Measurements from ENCODE around the gene AP4E1. TPM values are rescaled to one million over a fixed set of nuclear protein-coding genes. Genes with fewer than 3 reads are reported as not detected.
A peak's percentile ranks its signal among the peaks of the same experiment; 100 is the strongest.

The AP4E1 gene
- total and polyA plus RNA-seq, 8 donors: 8.9 to 11.6 (median 9.3) TPM

GRCh38 chr15:51049081-51049480, 140.6 kb downstream of the AP4E1 start:
- no peaks in the 10 kb centered on the region for H3K9me3 ChIP-seq
- no peaks in the 10 kb centered on the region for H3K36me3 ChIP-seq
- peaks cover 5 to 6% of the 10 kb centered on the region in 2 donors for H3K4me1 ChIP-seq
- TF ChIP-seq CTCF (IDR thresholded peaks at IDR 0.05): no peak
- no peaks in the 10 kb centered on the region for H3K27me3 ChIP-seq
- no peak overlapping the region for H3K27ac ChIP-seq
- ATAC-seq: no peak
- intact Hi-C loops (cut with DNase I): no loop called here
- no peak for DNase-seq
- no peak overlapping the region for H3K4me3 ChIP-seq

GRCh38 chr15:51051776-51052175, 143.3 kb downstream of the AP4E1 start:
- Histone ChIP-seq H3K27me3 (no peaks in the 10 kb centered on the region), H3K4me3 (no peak overlapping the region), H3K36me3 (no peaks in the 10 kb centered on the region), H3K27ac (no peak overlapping the region), H3K4me1 (peaks cover 5 to 6% of the 10 kb centered on the region in 2 donors), H3K9me3 (no peaks in the 10 kb centered on the region)
- DNase-seq (peak in 3 of 4 donors; percentile 26 to 58 (median 43)), ATAC-seq (peak; percentile 81)
- TF ChIP-seq CTCF (IDR thresholded peaks at IDR 0.05): no peak
- intact Hi-C loops (cut with DNase I): loop anchor here in 1 of 2 donors (10.0 kb wide), 1 partner anchor 77 kb away; no protein-coding TSS in a partner anchor

- Histone ChIP-seq H3K4me3 (no peak overlapping the region), H3K27ac (no peak overlapping the region), H3K9me3 (no peaks in the 10 kb centered on the region), H3K4me1 (no peaks in the 10 kb centered on the region), H3K36me3 (no peaks in the 10 kb centered on the region), H3K27me3 (no peaks in the 10 kb centered on the region)
- ATAC-seq (no peak), DNase-seq (no peak)
- TF ChIP-seq CTCF (IDR thresholded peaks at IDR 0.05): no peak
- intact Hi-C loops (cut with DNase I): loop anchor here in 1 of 2 donors (10.0 kb wide), 1 partner anchor 79 kb away; no protein-coding TSS in a partner anchor
These were observed 145.1 kb downstream of the AP4E1 start for GRCh38 chr15:51053571-51053970.

- Histone ChIP-seq H3K9me3 (no peaks in the 10 kb centered on the region), H3K27ac (no peak overlapping the region), H3K36me3 (no peaks in the 10 kb centered on the region), H3K4me1 (no peaks in the 10 kb centered on the region), H3K27me3 (no peaks in the 10 kb centered on the region), H3K4me3 (no peak overlapping the region)
- no peak for TF ChIP-seq CTCF (IDR thresholded peaks at IDR 0.05)
- DNase-seq (no peak), ATAC-seq (no peak)
- intact Hi-C loops (cut with DNase I): loop anchor here in 1 of 2 donors (10.0 kb wide), 1 partner anchor 80 kb away; no protein-coding TSS in a partner anchor
These were observed 146.1 kb downstream of the AP4E1 start for GRCh38 chr15:51054535-51054934.

Other genes starting within 250 kb of the AP4E1 start
- gene TRPM7, start 221.9 kb upstream of the AP4E1 start, total RNA-seq: 10 to 100 TPM; 30.6 to 47.6 TPM
- 10 to 100 TPM; 32.6 to 44.7 (median 40.1) TPM for gene TRPM7, start 221.9 kb upstream of the AP4E1 start, polyA plus RNA-seq (ENCODE audit: insufficient read length in 6 of 6)
- gene SPPL2A, start 143.0 kb upstream of the AP4E1 start, total RNA-seq: 100 to 1,000 TPM; 114 to 172 TPM
- 10 to 100 TPM; 70.9 to 84.3 (median 82.6) TPM for gene SPPL2A, start 143.0 kb upstream of the AP4E1 start, polyA plus RNA-seq (ENCODE audit: insufficient read length in 6 of 6)
- gene TNFAIP8L3, start 186.2 kb downstream of the AP4E1 start, total RNA-seq: 10 to 100 TPM in 1 of 2 donors, 1 to 10 TPM in 1; 3.7 to 25.0 TPM
- 1 to 10 TPM; 3.0 to 5.6 (median 4.4) TPM for gene TNFAIP8L3, start 186.2 kb downstream of the AP4E1 start, polyA plus RNA-seq (ENCODE audit: insufficient read length in 6 of 6)